ENCODE data around the gene SYTL4. TPM values are rescaled to one million over a fixed set of nuclear protein-coding genes. Genes with fewer than 3 reads are reported as not detected.

Gene SYTL4
- total and polyA plus RNA-seq, 4 donors: 3.6 to 14.4 (median 9.0) TPM

DNA sequence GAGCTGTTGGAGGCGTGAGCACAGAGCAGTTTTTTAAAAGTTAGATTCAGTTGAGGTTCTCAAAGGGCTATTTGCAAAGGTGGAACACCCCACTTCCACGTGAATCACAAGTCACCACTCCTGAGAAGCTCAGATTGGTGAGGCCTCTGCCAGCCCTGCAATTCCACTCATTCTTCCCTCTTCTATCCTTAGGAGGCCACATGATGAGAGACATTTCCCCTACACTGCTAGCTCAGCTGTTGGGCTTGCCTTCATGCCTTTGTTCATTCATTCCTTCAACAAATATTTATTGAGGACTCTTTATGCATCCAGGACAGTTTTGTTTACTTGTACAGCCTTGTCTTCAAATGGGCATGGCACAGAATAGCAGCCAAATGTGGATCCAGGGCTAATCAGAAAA lies 84.2 kb downstream of the SYTL4 start:
- Histone ChIP-seq H3K36me3 (ENCODE audit: control insufficient read depth in 1 of 2, insufficient read depth in 2 of 2, low read length in 1 of 2) (no peaks in the 10 kb centered on the region), H3K4me1 (ENCODE audit: control insufficient read depth in 1 of 2, insufficient read depth in 2 of 2, low read length in 2 of 2) (no peaks in the 10 kb centered on the region), H3K9me3 (ENCODE audit: control insufficient read depth, low read length) (no peaks in the 10 kb centered on the region), H3K27me3 (ENCODE audit: control insufficient read depth in 1 of 2, insufficient read depth in 2 of 2, low read length in 1 of 2) (no peaks in the 10 kb centered on the region), H3K4me3 (ENCODE audit: low read length in 2 of 2) (no peak overlapping the region), H3K27ac (ENCODE audit: low read depth in 1 of 2, low read length in 2 of 2) (no peak overlapping the region)
- DNase-seq (no peak), ATAC-seq (ENCODE audit: low FRiP score) (no peak)
- 45 to 95% methylated on average over 2 of the region's 2 CpGs for WGBS, 2 donors
- intact Hi-C loops (cut with DNase I): no loop called here

DNA sequence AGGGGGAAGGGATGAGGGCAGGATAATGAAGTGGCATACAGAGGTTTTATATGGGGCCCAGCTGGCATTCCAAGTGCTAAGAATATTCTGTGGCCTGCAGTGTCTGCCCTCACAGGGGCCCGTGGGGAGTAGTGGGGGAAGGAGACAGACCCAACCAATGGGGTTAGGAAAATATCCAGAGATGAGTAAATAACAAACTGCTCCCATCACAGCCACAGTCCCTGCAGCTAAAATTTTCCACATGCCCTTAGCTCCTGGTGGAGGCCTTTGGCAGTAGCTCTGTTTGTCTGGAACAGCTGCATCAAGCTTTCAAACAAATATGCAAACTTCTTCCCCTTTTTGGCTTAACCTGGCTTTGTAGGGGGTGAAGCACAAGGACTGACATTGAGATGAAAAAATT lies 84.8 kb downstream of the SYTL4 start:
- Histone ChIP-seq H3K36me3 (ENCODE audit: control insufficient read depth in 1 of 2, insufficient read depth in 2 of 2, low read length in 1 of 2) (no peaks in the 10 kb centered on the region), H3K27ac (ENCODE audit: low read depth in 1 of 2, low read length in 2 of 2) (no peak overlapping the region), H3K4me3 (ENCODE audit: low read length in 2 of 2) (no peak overlapping the region), H3K4me1 (ENCODE audit: control insufficient read depth in 1 of 2, insufficient read depth in 2 of 2, low read length in 2 of 2) (no peaks in the 10 kb centered on the region), H3K9me3 (ENCODE audit: control insufficient read depth, low read length) (no peaks in the 10 kb centered on the region), H3K27me3 (ENCODE audit: control insufficient read depth in 1 of 2, insufficient read depth in 2 of 2, low read length in 1 of 2) (no peaks in the 10 kb centered on the region)
- intact Hi-C loops (cut with DNase I): no loop called here
- ATAC-seq (ENCODE audit: low FRiP score) (no peak), DNase-seq (no peak)
- 13 to 28% methylated on average over 1 of the region's 1 CpG for WGBS, 2 donors

DNA sequence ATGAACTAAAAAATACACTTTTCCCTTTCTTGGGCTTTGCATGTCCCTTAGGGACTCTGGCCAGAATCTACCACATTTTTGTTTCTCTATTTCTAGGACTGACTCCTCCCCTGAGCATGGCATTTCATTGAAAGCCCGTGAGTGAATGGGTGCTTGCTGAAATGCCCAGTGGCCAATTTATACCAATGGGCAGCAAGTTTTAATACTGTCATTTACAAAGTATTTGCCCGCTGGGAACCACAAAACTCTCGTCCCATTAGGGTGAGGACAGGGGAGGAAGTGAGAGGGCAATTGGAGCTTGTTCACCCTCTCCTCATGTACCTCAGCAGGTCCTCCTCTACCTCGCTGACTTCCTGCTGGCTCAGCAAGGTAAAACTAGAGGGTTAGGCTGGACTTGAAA lies 86.8 kb downstream of the SYTL4 start:
- no peak for DNase-seq

DNA sequence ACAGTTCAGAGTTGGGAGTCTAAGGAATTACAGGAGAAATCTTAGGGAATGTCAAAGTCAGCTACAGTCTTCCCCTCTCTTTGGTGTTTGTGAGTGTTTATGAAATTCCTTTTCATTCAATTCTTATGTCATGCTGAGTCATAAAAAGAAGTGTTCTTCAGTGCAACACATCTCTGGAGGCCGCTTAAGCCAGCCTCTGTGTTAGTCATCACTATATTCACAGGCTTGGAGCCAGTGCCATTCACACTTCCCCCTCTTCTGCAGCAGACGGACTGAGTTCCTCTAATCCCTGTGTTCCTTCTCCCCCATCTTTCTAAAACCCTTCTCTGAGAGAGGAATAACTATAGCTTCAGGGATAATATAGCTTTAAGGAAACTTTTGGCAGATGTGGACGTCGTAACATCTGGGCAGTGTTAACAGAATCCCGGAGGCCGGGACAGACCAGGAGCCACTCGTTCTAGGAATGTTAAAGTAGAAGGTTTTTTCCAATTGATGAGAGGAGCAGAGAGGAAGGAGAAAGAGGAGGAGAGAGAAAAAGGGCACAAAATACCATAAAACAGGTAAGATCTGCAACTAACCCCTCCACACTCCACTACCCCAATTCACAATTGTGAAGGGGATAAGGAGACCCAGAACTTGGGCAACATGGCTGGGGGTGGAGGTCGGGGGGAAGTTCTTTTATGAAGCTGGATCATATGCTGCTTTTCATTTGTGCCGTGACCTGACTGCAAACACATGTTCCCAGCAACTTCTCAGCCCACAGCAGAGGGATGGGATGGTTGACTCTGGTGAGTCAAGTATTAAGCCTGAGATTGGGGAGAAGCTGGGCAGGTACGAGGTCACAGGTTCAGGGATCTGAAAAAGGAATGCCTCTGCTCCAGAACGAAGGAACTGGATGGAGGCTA lies 87.7 kb downstream of the SYTL4 start, which contains the start of gene SRPX2:
SRPX2 (plus strand) TSS at position 244 of the 905 bp plus-strand sequence. CDS start 2,124 bp downstream, outside the sequence.
- 7 to 22% methylated on average over 11 of the region's 11 CpGs for WGBS, 2 donors
- ATAC-seq (ENCODE audit: low FRiP score) (peak; percentile 88), DNase-seq (peak in 1 of 2 donors; percentile 69)
- Histone ChIP-seq H3K9me3 (ENCODE audit: control insufficient read depth, low read length) (no peaks in the 10 kb centered on the region), H3K4me3 (ENCODE audit: low read length in 2 of 2) (peak within 1 kb of the TSS in 1 of 2 donors; percentile 48), H3K4me1 (ENCODE audit: control insufficient read depth in 1 of 2, insufficient read depth in 2 of 2, low read length in 2 of 2) (no peaks in the 10 kb centered on the region), H3K36me3 (ENCODE audit: control insufficient read depth in 1 of 2, insufficient read depth in 2 of 2, low read length in 1 of 2) (no peaks in the 10 kb centered on the region), H3K27ac (ENCODE audit: low read depth in 1 of 2, low read length in 2 of 2) (peak within 1 kb of the TSS in 1 of 2 donors; percentile 75), H3K27me3 (ENCODE audit: control insufficient read depth in 1 of 2, insufficient read depth in 2 of 2, low read length in 1 of 2) (no peaks in the 10 kb centered on the region)
- intact Hi-C loops (cut with DNase I): no loop called here

More for the DNA sequence above, 86.8 kb downstream of the SYTL4 start:
- Histone ChIP-seq H3K27me3 (ENCODE audit: control insufficient read depth in 1 of 2, insufficient read depth in 2 of 2, low read length in 1 of 2) (no peaks in the 10 kb centered on the region), H3K9me3 (ENCODE audit: control insufficient read depth, low read length) (no peaks in the 10 kb centered on the region), H3K36me3 (ENCODE audit: control insufficient read depth in 1 of 2, insufficient read depth in 2 of 2, low read length in 1 of 2) (no peaks in the 10 kb centered on the region), H3K27ac (ENCODE audit: low read depth in 1 of 2, low read length in 2 of 2) (no peak overlapping the region), H3K4me3 (ENCODE audit: low read length in 2 of 2) (peak overlapping the region in 1 of 2 donors; percentile 32), H3K4me1 (ENCODE audit: control insufficient read depth in 1 of 2, insufficient read depth in 2 of 2, low read length in 2 of 2) (no peaks in the 10 kb centered on the region)
- intact Hi-C loops (cut with DNase I): no loop called here
- 25 to 31% methylated on average over 4 of the region's 4 CpGs for WGBS, 2 donors
- no peak for ATAC-seq (ENCODE audit: low FRiP score)

DNA sequence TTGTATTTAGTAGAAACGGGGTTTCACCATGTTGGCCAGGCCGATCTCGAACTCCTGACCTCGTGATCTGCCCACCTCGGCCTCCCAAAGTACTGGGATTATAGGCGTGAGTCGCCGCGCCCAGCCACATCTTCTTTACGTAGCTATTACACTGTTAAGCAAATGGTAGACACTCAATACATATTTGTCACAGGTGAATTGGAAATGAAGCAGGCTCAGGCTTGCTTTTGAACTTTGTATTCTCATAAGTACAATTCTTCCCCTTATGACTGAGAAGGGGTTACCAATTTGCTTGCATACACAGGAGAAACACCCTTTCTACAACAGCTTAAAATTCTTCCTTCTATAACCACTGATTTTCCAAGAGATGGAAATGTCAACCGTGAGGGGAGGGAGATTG lies 88.7 kb downstream of the SYTL4 start:
- no peaks in the 10 kb centered on the region for H3K9me3 ChIP-seq (ENCODE audit: control insufficient read depth, low read length)
- H3K4me3 ChIP-seq (ENCODE audit: low read length in 2 of 2): no peak overlapping the region
- 79 to 95% methylated on average over 11 of the region's 11 CpGs for WGBS, 2 donors
- H3K4me1 ChIP-seq (ENCODE audit: control insufficient read depth in 1 of 2, insufficient read depth in 2 of 2, low read length in 2 of 2): no peaks in the 10 kb centered on the region
- intact Hi-C loops (cut with DNase I): no loop called here
- H3K27me3 ChIP-seq (ENCODE audit: control insufficient read depth in 1 of 2, insufficient read depth in 2 of 2, low read length in 1 of 2): no peaks in the 10 kb centered on the region
- H3K27ac ChIP-seq (ENCODE audit: low read depth in 1 of 2, low read length in 2 of 2): no peak overlapping the region
- ATAC-seq (ENCODE audit: low FRiP score) (no peak), DNase-seq (no peak)
- no peaks in the 10 kb centered on the region for H3K36me3 ChIP-seq (ENCODE audit: control insufficient read depth in 1 of 2, insufficient read depth in 2 of 2, low read length in 1 of 2)

DNA sequence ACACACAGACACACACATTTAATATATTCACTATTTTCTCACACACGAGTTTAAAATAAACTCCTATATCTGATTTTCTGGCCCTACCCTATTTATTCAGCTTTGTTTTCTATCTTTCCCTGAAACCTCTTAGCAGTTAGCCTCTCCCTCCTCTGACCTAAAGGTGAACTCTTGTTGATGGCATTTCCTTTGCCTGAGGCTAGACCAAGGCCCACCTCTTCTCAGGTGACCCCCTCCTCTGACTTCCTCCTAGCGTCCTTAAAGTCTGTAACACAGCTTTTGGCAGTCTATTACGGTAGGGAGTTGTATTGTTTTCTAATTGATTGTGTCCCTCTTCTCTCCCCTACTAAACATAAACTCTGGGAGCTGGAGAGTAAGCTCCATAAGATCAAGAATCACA lies 89.6 kb downstream of the SYTL4 start:
- ATAC-seq (ENCODE audit: low FRiP score): no peak

DNA sequence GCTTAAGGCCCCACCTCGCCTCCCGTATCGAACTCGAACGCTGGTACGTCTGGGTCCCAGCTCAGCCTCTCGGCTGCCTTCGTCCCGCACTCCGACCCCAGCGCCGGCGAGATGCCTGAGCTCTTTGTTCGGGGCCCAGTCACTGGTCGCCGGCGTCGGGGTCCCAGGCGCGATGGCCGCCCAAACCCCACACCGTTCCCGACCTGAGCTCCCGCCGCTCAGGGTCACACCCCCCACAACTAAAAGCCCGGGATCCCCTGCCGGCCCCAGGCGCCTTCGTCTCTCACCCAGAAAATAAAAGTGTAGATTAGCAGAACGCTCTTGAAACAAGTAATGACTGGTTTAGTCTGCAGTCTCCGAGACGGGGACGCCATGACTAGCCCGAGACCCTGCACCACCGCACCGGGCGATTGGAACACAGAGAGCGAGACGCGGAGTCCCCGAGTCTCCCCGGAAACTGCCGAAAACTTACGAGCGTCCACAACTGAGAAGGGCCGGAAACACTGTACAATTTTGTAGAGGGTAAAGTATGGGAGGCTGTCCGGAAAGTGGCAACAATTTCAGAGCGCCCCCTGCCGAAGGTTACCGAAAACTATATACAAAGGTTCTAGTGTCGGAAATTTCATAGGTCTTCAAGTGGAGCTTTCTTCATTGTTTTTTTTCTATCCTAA lies 95.5 kb downstream of the SYTL4 start, which contains the start of gene TSPAN6:
TSPAN6 (minus strand) TSS at position 486 of the 671 bp plus-strand sequence; CDS start at position 374, 112 bp downstream.
- H3K4me3 ChIP-seq (ENCODE audit: low read length in 2 of 2): peak within 1 kb of the TSS; percentile 8 to 52
- no peak within 1 kb of the TSS for H3K27ac ChIP-seq (ENCODE audit: low read depth in 1 of 2, low read length in 2 of 2)
- 1 to 26% methylated on average over 51 of the region's 51 CpGs for WGBS, 2 donors
- no peaks in the 10 kb centered on the region for H3K4me1 ChIP-seq (ENCODE audit: control insufficient read depth in 1 of 2, insufficient read depth in 2 of 2, low read length in 2 of 2)
- H3K36me3 ChIP-seq (ENCODE audit: control insufficient read depth in 1 of 2, insufficient read depth in 2 of 2, low read length in 1 of 2): no peaks in the 10 kb centered on the region
- no peaks in the 10 kb centered on the region for H3K27me3 ChIP-seq (ENCODE audit: control insufficient read depth in 1 of 2, insufficient read depth in 2 of 2, low read length in 1 of 2)
- peak; percentile 92 for ATAC-seq (ENCODE audit: low FRiP score)
- intact Hi-C loops (cut with DNase I): no loop called here
- no peaks in the 10 kb centered on the region for H3K9me3 ChIP-seq (ENCODE audit: control insufficient read depth, low read length)
- peak; percentile 75 to 90 for DNase-seq

More for the DNA sequence above, 89.6 kb downstream of the SYTL4 start:
- H3K27me3 ChIP-seq (ENCODE audit: control insufficient read depth in 1 of 2, insufficient read depth in 2 of 2, low read length in 1 of 2): no peaks in the 10 kb centered on the region
- no peak for DNase-seq
- H3K4me1 ChIP-seq (ENCODE audit: control insufficient read depth in 1 of 2, insufficient read depth in 2 of 2, low read length in 2 of 2): no peaks in the 10 kb centered on the region
- H3K9me3 ChIP-seq (ENCODE audit: control insufficient read depth, low read length): no peaks in the 10 kb centered on the region
- intact Hi-C loops (cut with DNase I): no loop called here
- no peak overlapping the region for H3K4me3 ChIP-seq (ENCODE audit: low read length in 2 of 2)
- WGBS, 2 donors: 43 to 85% methylated on average over 3 of the region's 3 CpGs
- no peak overlapping the region for H3K27ac ChIP-seq (ENCODE audit: low read depth in 1 of 2, low read length in 2 of 2)
- no peaks in the 10 kb centered on the region for H3K36me3 ChIP-seq (ENCODE audit: control insufficient read depth in 1 of 2, insufficient read depth in 2 of 2, low read length in 1 of 2)

DNA sequence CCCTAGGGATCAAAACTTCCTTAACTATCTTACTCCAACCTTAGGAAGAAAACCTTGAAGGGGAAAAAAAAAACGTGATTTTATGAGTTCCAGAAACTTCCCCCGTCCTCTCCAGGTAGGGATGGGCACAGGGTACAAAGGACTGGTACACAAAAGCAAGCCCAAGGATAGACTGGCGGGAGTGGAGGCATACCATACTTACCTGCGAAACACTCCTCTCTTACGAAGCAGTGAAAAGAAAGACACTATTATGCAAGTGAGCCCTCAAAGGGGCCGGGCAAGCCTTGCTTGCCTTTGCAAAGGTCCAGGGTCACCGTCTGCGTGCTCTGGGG lies 96.0 kb downstream of the SYTL4 start:
- intact Hi-C loops (cut with DNase I): no loop called here
- H3K36me3 ChIP-seq (ENCODE audit: control insufficient read depth in 1 of 2, insufficient read depth in 2 of 2, low read length in 1 of 2): no peaks in the 10 kb centered on the region
- no peaks in the 10 kb centered on the region for H3K4me1 ChIP-seq (ENCODE audit: control insufficient read depth in 1 of 2, insufficient read depth in 2 of 2, low read length in 2 of 2)
- DNase-seq (no peak), ATAC-seq (ENCODE audit: low FRiP score) (peak; percentile 43)
- WGBS, 2 donors: 17 to 28% methylated on average over 8 of the region's 8 CpGs
- no peaks in the 10 kb centered on the region for H3K9me3 ChIP-seq (ENCODE audit: control insufficient read depth, low read length)
- H3K27ac ChIP-seq (ENCODE audit: low read depth in 1 of 2, low read length in 2 of 2): no peak overlapping the region
- peak overlapping the region in 1 of 2 donors; percentile 52 for H3K4me3 ChIP-seq (ENCODE audit: low read length in 2 of 2)
- H3K27me3 ChIP-seq (ENCODE audit: control insufficient read depth in 1 of 2, insufficient read depth in 2 of 2, low read length in 1 of 2): no peaks in the 10 kb centered on the region
